ENCODE results near the gene CREB3L4.

DNA sequence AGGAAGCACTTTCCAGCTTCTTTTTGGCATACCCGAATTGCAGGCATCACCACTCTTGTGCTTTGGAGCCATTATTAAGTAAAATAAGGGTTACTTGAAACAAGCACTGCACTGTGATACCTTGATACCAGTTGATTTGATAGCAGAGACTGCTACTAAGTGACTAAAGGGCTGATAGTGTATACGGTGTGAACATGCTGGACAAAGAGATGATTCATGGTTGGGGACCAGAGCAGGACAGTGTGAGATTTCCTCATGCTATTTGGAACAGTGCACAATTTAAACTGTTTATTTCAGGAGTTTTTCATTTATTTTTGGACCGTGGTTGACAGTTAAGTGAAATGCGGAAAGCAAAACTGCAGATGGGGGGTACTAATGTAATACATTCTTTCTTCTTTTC lies 32.7 kb downstream of the CREB3L4 start:
- no peak for TF ChIP-seq EZH2 (IDR thresholded peaks at IDR 0.05; ENCODE audit: insufficient read depth, poor library complexity, severe bottlenecking)
- TF ChIP-seq EZH2phosphoT487 (IDR thresholded peaks at IDR 0.05; ENCODE audit: insufficient read depth, low read depth) = no peak

Data from GM23248 (cell line).